ENCODE measurements around the gene PEAK3.

Gene PEAK3

GRCh38 chr19:2255112-2255845, 26.7 kb downstream of the PEAK3 start:
- TF ChIP-seq CTCF (IDR thresholded peaks at IDR 0.05; ENCODE audit: low read depth, low read length): no peak
- no peak overlapping the region for H3K4me3 ChIP-seq (ENCODE audit: low read depth, low read length)

GRCh38 chr19:2254064-2254872, 27.7 kb downstream of the PEAK3 start:
- TF ChIP-seq CTCF (IDR thresholded peaks at IDR 0.05; ENCODE audit: low read depth, low read length): peak; percentile 38
- no peak overlapping the region for H3K4me3 ChIP-seq (ENCODE audit: low read depth, low read length)

- H3K4me3 ChIP-seq (ENCODE audit: low read depth, low read length): no peak overlapping the region
- no peak for TF ChIP-seq CTCF (IDR thresholded peaks at IDR 0.05; ENCODE audit: low read depth, low read length)
These were observed 28.6 kb downstream of the PEAK3 start for GRCh38 chr19:2253106-2254063.

- no peak for TF ChIP-seq CTCF (IDR thresholded peaks at IDR 0.05; ENCODE audit: low read depth, low read length)
- H3K4me3 ChIP-seq (ENCODE audit: low read depth, low read length): no peak overlapping the region
These were observed 29.2 kb downstream of the PEAK3 start for GRCh38 chr19:2252797-2253105.

GRCh38 chr19:2252055-2252796, 29.7 kb downstream of the PEAK3 start:
- TF ChIP-seq CTCF (IDR thresholded peaks at IDR 0.05; ENCODE audit: low read depth, low read length): no peak
- H3K4me3 ChIP-seq (ENCODE audit: low read depth, low read length): no peak overlapping the region

- TF ChIP-seq CTCF (IDR thresholded peaks at IDR 0.05; ENCODE audit: low read depth, low read length): no peak
- H3K4me3 ChIP-seq (ENCODE audit: low read depth, low read length): no peak overlapping the region
These were observed 30.6 kb downstream of the PEAK3 start for GRCh38 chr19:2251106-2252054.
